RWPE2 (cell line): ENCODE data around the gene PCDHB11.
"Not testable (repeated sequence)": the region's sequence is repeated elsewhere in the genome, so short reads cannot be mapped to it uniquely, and the experiment has no call there.

ENCODE experiments used
- ATAC-seq: fragments of 200-7000 bp; cut with Tn5 transposase; 3 replicates; pipeline ENCODE4 v1.9.1; 2021; ENCODE audit warnings: low read depth
- DNase-seq: peaks from one replicate; pipeline ENCODE4 v3.0.0-alpha.2; 2020; ENCODE audit warnings: low spot score
- H3K27ac ChIP-seq: fragments of 450-650 bp; 2 replicates; pipeline ENCODE4 v1.5.1; 2017; ENCODE audit warnings: mild to moderate bottlenecking; ENCODE audit not compliant: poor library complexity, severe bottlenecking
- H3K27me3 ChIP-seq: fragments of 250-450 bp; sonication (Bioruptor Pico); 2 replicates; pipeline ENCODE4 v1.5.1; 2021; ENCODE audit warnings: mild to moderate bottlenecking, moderate library complexity; ENCODE audit not compliant: insufficient read depth, poor library complexity, severe bottlenecking
- H3K36me3 ChIP-seq: fragments of 250-450 bp; sonication (Bioruptor Pico); 2 replicates; pipeline ENCODE4 v1.5.1; 2020; ENCODE audit warnings: low read depth, mild to moderate bottlenecking, moderate library complexity
- H3K4me1 ChIP-seq: fragments of 250-450 bp; sonication (Bioruptor Pico); 2 replicates; pipeline ENCODE4 v1.5.1; 2021; ENCODE audit warnings: mild to moderate bottlenecking, moderate library complexity; ENCODE audit not compliant: insufficient read depth, poor library complexity, severe bottlenecking
- H3K4me3 ChIP-seq: fragments of 250-450 bp; sonication (Bioruptor Pico); 2 replicates; pipeline ENCODE4 v1.5.1; 2021; ENCODE audit warnings: mild to moderate bottlenecking, moderate library complexity; ENCODE audit not compliant: severe bottlenecking
- H3K9me3 ChIP-seq: fragments of 250-450 bp; sonication (Bioruptor Pico); 2 replicates; pipeline ENCODE4 v1.5.1; 2021; ENCODE audit warnings: mild to moderate bottlenecking, moderate library complexity; ENCODE audit not compliant: severe bottlenecking
- CTCF ChIP-seq: fragments of 450-650 bp; IDR thresholded peaks from one replicate; pipeline ENCODE4 v1.5.1; 2017; ENCODE audit warnings: mild to moderate bottlenecking, moderate library complexity; ENCODE audit not compliant: poor library complexity, severe bottlenecking

The PCDHB11 gene

GRCh38 chr5:141155540-141156374 lies 43.7 kb upstream of the PCDHB11 start:
- Histone ChIP-seq H3K9me3 (peaks cover 2% of the 10 kb centered on the region), H3K27ac (no peak overlapping the region), H3K4me1 (no peaks in the 10 kb centered on the region), H3K36me3 (no peaks in the 10 kb centered on the region), H3K4me3 (no peak overlapping the region), H3K27me3 (peaks cover 60% of the 10 kb centered on the region)
- no peak for TF ChIP-seq CTCF
- ATAC-seq = no peak
- no peak for DNase-seq

- not testable (repeated sequence) for ATAC-seq, H3K9me3 ChIP-seq, H3K36me3 ChIP-seq, H3K4me1 ChIP-seq, DNase-seq, H3K4me3 ChIP-seq, H3K27ac ChIP-seq
- peaks cover 56% of the 10 kb centered on the region for H3K27me3 ChIP-seq
Observed at GRCh38 chr5:141157356-141157755, 42.1 kb upstream of the PCDHB11 start.

GRCh38 chr5:141157901-141158300 lies 41.5 kb upstream of the PCDHB11 start:
- H3K27ac ChIP-seq, ATAC-seq, H3K36me3 ChIP-seq, H3K9me3 ChIP-seq, H3K4me3 ChIP-seq, DNase-seq, H3K4me1 ChIP-seq: not testable (repeated sequence)
- H3K27me3 ChIP-seq = peaks cover 50% of the 10 kb centered on the region

- Histone ChIP-seq H3K4me3 (no peak within 1 kb of the TSS), H3K36me3 (no peaks in the 10 kb centered on the region), H3K4me1 (no peaks in the 10 kb centered on the region), H3K27me3 (peaks cover 60% of the 10 kb centered on the region), H3K9me3 (peaks cover 22% of the 10 kb centered on the region), H3K27ac (no peak within 1 kb of the TSS)
- no peak for DNase-seq
- no peak for ATAC-seq
- TF ChIP-seq CTCF = peak; percentile 65
Observed at GRCh38 chr5:141172381-141173204, 26.8 kb upstream of the PCDHB11 start, which contains the start of gene PCDHB7. Gene PCDHB7 (plus strand): TSS chr5:141172644. CDS start chr5:141172836, 192 bp downstream.

- not testable (repeated sequence) for H3K4me1 ChIP-seq, ATAC-seq, H3K4me3 ChIP-seq, H3K36me3 ChIP-seq, H3K27ac ChIP-seq, DNase-seq
- H3K9me3 ChIP-seq = peaks cover 22% of the 10 kb centered on the region
- H3K27me3 ChIP-seq = peaks cover 66% of the 10 kb centered on the region
Observed at GRCh38 chr5:141174291-141175104, 24.9 kb upstream of the PCDHB11 start.

- no peaks in the 10 kb centered on the region for H3K36me3 ChIP-seq
- no peak for TF ChIP-seq CTCF
- no peaks in the 10 kb centered on the region for H3K4me1 ChIP-seq
- no peak overlapping the region for H3K27ac ChIP-seq
- H3K9me3 ChIP-seq = peaks cover 22% of the 10 kb centered on the region
- no peak overlapping the region for H3K4me3 ChIP-seq
- DNase-seq (no peak), ATAC-seq (no peak)
- H3K27me3 ChIP-seq = peaks cover 70% of the 10 kb centered on the region
Observed at GRCh38 chr5:141175933-141176332, 23.5 kb upstream of the PCDHB11 start.

GRCh38 chr5:141177577-141178191 lies 21.7 kb upstream of the PCDHB11 start, which contains the start of gene PCDHB8:
Gene PCDHB8 (plus strand): TSS chr5:141177790. CDS start chr5:141178035, 245 bp downstream.
- not testable (repeated sequence) for H3K4me1 ChIP-seq, DNase-seq, H3K4me3 ChIP-seq, H3K27ac ChIP-seq, H3K36me3 ChIP-seq, ATAC-seq
- H3K9me3 ChIP-seq = peaks cover 24% of the 10 kb centered on the region
- peaks cover 78% of the 10 kb centered on the region for H3K27me3 ChIP-seq
